ENCODE data around the gene GLCE.
"Not testable (repeated sequence)": the region's sequence is repeated elsewhere in the genome, so short reads cannot be mapped to it uniquely, and the experiment has no call there.

Gene GLCE

DNA sequence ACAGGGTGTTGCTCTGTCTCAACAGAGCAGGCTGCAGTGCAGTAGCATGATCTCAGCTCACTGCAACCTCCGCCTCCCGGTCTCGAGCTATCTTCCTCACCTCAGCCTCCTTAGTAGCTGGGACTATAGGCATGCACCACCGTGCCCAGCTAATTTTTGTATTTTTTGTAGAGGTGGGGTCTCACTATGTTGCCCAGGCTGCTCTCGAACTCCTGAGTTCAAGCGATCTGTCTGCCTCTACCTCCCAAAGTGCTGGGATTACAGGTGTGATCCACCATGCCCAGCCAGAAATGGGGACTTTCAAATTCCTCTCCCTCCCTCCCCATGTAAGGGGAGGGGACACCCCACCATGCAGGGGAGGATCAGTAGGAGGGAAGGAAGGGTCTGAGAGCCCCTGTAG is 141.7 kb downstream of the GLCE start:
- not testable (repeated sequence) for DNase-seq

- no peak for DNase-seq
Measured at GRCh38 chr15:69302929-69303328, 142.5 kb downstream of the GLCE start.

DNA sequence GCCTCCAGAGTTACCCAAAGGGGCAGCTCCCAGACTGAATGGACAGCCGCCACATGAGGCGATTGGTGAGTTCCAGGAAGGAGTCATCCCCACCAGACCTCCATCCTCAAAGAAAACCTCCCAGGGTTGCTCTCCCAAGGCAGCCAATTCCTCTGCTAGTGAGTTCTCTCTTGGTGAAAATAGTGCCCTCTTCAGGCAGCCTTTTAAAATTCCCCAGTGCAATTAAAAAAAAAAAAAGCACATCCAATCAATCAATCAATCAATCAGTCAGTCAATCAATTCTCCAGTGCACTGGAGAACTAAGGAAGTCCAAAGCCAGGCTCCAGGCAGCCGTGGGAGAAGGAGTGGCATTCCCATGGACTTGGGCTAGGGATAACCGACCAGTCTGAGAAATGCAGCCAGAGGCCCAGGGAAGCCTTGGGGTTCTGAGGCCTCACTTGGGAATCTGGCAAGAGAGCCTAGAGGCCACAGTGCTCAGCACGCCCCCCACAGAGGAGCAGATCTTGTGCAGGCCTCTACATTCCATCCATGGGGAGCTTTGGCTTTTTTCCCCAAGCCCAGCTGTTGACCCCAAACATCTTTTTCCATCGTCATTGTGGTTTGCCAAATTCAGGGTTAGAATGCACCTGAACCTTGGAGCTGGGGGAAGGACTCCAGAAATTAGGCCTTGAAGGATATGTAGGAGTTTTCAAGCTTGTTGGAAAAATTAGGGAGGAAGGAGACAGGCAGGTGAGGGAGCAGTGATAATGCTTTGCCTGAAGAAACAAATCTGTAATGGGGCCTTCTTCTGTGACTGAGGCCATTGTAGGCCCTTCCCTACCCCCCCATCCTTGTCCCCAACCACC is 143.1 kb downstream of the GLCE start:
- no peak for DNase-seq

- DNase-seq = no peak
Measured at GRCh38 chr15:69304182-69304545, 143.7 kb downstream of the GLCE start.

GRCh38 chr15:69305204-69305931 is 144.9 kb downstream of the GLCE start:
- no peak for DNase-seq

DNA sequence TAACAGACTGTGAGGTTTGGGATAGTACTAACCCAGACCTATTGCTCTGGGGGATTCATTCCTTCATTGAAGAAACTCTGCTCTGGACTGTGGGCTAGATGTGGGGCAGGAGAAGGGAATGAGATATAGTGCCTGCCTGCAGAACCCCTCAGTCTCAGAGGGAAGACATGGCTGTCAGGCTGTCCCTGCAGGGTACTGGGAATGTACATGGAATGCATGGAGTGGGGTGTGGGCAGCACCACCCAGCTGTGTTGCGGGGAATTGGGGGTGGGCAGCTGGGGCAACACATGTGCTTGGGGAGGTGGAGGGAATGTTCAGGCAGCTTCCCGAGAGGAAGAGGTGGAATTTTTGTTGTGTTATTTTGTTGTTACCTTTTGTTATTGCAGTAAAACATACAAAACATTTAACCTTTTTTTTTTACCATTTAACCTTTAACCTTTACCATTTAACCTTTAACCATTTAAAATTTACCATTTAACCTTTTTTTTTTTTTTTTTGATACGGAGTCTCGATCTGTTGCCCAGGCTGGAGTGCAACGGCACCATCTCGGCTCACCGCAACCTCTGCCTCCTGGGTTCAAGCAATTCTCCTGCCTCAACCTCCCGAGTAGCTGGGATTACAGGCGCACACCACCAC is 145.6 kb downstream of the GLCE start:
- no peak for DNase-seq

- DNase-seq = no peak
Measured at GRCh38 chr15:69307939-69308338, 147.5 kb downstream of the GLCE start.

DNA sequence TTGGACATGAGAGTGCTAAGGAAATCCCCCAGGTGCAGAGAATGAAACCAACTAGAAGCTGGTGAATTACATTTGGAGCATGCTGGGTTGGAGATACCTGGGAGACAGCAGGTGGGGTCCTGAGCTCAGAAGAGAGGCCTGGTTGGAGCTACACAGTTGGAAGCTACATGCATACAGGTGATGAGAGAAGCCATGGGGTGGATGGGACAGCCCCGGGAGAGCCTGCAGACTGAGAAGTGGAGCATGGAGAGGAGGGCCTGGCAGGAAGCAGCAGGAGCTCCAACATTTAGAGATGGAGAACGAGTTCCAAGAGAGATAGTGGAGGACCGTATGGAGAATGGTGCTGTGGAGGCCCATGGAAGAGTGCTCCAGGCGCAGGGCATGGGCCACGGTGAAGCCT is 148.5 kb downstream of the GLCE start:
- no peak for DNase-seq

DNA sequence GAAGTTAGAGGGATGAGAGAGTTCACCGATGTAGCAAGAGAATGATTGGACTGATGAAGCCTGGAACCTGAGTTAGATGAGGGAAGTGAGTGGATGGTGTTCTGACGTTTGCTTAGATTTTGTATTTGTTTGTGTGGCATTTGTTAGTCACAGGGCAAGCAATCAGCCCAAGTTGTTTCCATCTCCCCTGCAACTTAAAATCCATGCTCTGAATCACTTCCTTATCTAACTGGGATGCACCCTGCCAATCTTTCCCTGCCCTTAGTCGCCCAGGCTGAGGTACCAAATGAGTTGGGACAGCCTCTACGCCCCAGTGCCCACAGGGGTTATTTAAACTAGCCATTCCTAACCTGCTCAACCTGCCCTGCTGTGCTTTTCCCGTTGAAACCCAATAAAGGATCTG is 150.9 kb downstream of the GLCE start:
- no peak for DNase-seq

GRCh38 chr15:69313432-69314000 is 153.1 kb downstream of the GLCE start:
- DNase-seq = no peak

DNA sequence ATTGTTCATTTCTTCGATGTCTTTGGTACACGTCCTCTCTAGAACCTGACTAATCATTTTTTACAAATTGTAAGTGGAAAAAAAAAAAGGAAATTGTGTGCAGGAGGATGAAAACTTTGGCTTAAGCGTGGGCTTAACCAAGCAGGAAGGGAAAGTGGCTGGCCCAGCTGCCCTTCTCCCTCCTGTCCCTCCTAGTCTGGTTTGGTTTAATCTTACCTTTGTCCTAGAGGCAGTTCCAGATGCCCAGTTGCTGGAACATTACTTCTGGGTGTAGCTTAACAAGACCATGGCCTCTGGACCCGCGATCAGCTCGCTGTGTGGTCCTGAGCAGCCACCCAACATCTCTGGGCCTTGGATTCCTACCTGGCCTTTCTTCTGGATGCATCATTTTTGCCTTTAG is 153.7 kb downstream of the GLCE start:
- DNase-seq = no peak

- no peak for DNase-seq
Measured at GRCh38 chr15:69314736-69315135, 154.3 kb downstream of the GLCE start.

- DNase-seq = no peak
Measured at GRCh38 chr15:69315402-69316110, 155.1 kb downstream of the GLCE start.

- no peak for DNase-seq
Measured at GRCh38 chr15:69316291-69316690, 155.9 kb downstream of the GLCE start.

GRCh38 chr15:69317392-69317841 is 157.0 kb downstream of the GLCE start:
- DNase-seq = no peak

GRCh38 chr15:69318033-69318432 is 157.6 kb downstream of the GLCE start:
- DNase-seq = no peak

- no peak for DNase-seq
Measured at GRCh38 chr15:69319384-69320375, 159.2 kb downstream of the GLCE start.

DNA sequence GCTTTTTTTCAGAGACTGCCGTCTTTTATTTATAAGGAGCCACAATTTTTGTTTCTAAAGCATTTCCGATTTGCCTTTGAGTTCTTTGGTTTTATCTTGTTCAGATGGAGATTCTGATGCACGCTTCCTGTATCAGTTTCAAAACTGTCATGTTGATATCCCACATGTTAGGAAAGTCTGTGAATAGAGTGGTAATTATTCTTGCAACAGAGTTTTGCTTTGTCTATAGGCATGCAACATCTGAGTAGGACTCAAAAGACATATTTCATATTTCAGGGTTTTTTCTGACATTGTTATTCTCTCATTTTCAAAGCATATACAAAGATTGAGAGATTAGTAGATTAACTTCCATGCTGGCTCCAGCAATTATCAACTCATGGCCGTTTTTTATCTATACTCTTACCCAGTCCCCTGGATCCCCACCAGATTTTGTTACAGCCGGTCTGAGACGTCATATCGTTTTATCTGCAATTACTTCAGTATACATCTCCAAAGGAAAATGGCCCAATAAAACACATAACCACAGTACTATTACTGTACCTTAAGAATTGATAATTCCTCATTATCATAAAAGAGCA is 160.6 kb downstream of the GLCE start:
- no peak for DNase-seq

Data from activated T-cell treated with anti-CD3 and anti-CD28 coated beads, Interleukin-2, amount 50 U/mL, for 48 hours (primary cell).